ENCODE measurements around the gene MELTF. TPM values are rescaled to one million over a fixed set of nuclear protein-coding genes. Genes with fewer than 3 reads are reported as not detected.

The MELTF gene
- total and polyA plus RNA-seq, 2 of the 13 experiments (the other 11 are each of a cell fraction or from before 2014, with no cell fraction given), result 3.2 to 7.5 TPM

GRCh38 chr3:197028728-197029510, 698 bp downstream of the MELTF start (continued):
- TF ChIP-seq CSRNP2 (CRISPR knock-in tag; conservative IDR thresholded peaks at IDR 0.05; ENCODE audit: low read depth) (no peak), PHF8 (CRISPR knock-in tag; IDR thresholded peaks at IDR 0.05) (no peak), ADNP (CRISPR knock-in tag; IDR thresholded peaks at IDR 0.05) (0 out of 2 replicates have a peak, but pooled peaks have one; percentile 50), MYC (CRISPR knock-in tag; IDR thresholded peaks at IDR 0.05; ENCODE audit: borderline replicate concordance) (0 out of 2 replicates have a peak, but pooled peaks have one; percentile 13), NONO (IDR thresholded peaks at IDR 0.05) (no peak), NONO (CRISPR knock-in tag; conservative IDR thresholded peaks at IDR 0.05) (peak; percentile 8; the same call in 1 of the 2 replicates), GTF3A (CRISPR knock-in tag; conservative IDR thresholded peaks at IDR 0.05) (0 out of 2 replicates have a peak, but pooled peaks have one; percentile 38), ZNF431 (CRISPR knock-in tag; IDR thresholded peaks at IDR 0.05; ENCODE audit: borderline replicate concordance, low read depth) (0 out of 2 replicates have a peak, but pooled peaks have one; percentile 18), MAX (IDR thresholded peaks at IDR 0.05) (0 out of 2 replicates have a peak, but pooled peaks have one; percentile 13), ZSCAN30 (CRISPR knock-in tag; IDR thresholded peaks at IDR 0.05) (0 out of 2 replicates have a peak, but pooled peaks have one; percentile 8)

Data from HepG2 (cell line).